Hematopoietic multipotent progenitor cell treated with erythropoietin and hydrocortisone succinate and interleukin-3 and kit ligand, for 8 days (in vitro differentiated cells): ENCODE data around the gene CPNE5.
A peak's percentile ranks its signal among the peaks of the same experiment; 100 is the strongest.
"Not testable (repeated sequence)": the region's sequence is repeated elsewhere in the genome, so short reads cannot be mapped to it uniquely, and the experiment has no call there.

ENCODE experiments used
- DNase-seq: peaks from one replicate; pipeline ENCODE4 v3.0.0-alpha.2; 2015

The CPNE5 gene

DNA sequence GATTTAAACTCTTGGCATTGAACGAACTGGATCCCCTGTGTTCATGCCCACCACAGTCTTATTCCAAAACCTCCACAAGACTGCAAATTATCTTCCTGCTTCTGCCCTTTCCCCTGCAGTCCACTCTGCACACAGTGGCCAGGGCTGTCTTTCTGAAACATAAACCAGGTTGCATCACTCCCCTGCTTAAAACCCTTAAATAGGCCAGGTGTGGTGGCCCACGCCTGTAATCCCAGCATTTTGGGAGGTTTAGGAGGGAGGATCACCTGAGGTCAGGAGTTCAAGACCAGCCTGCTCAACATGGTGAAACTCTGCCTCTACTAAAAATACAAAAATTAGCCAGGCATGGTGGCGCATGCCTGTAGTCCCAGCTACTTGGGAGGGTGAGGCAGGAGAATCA lies 26.2 kb downstream of the CPNE5 start:
- DNase-seq: not testable (repeated sequence)

DNA sequence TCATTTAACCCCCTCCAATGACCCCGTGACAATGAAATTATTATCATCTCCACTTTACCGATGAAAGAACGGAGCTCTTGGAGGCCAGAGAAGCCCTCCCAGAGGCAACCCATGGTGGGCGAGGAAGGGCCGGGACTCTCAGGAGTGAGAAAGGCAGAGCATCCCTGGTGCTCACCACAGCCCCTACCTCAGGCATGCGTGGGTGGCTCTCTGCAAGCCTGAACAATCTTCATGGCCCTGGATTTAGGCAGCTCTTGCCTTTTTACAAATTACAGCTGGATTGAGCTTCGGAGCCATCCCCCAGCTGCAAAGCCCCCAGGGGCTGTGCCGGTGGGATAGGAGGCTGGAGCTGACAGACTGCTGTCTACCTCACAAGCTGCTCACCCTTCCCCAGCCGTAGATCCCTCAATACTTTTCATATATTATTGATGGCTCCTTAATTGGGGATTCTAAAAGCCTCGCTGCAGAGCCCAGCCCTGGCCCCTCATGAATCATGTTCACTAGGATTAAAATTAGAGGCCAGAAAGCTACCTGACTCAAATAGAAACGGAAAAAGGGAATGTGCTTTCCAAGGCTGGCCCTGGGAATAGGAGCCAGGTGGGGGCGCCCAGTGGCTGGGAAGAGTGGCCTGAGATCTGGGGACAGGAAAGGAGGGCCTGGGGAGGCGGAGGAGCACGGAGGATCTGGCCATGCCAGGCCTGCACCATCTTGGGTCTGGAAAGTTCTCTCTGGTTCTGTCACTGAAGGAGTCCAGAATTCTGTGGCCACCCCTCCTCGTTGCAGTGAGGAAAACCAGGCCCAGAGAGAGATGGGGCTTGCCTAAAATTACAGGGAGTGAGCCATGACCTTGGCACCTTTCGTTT lies 29.1 kb downstream of the CPNE5 start:
- DNase-seq: no peak

DNA sequence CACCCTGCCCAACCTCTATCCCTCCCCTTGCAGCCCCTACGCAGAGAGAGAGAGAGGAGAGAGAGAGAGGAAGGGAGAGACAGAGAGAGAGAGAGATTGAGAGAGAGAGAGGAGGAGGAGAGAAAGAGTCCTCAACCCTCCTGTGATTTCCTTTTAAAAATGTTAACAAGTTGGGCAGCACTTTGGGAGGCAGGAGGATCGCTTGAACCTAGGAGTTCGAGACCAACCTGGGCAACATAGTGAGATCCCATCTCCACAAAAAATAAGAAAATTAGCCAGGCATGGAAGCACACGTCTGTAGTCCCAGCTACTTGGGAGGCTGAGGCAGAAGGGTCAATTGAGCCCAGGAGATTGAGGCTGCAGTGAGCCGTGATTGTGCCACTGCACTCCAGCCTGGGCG lies 30.1 kb downstream of the CPNE5 start:
- DNase-seq: no peak

DNA sequence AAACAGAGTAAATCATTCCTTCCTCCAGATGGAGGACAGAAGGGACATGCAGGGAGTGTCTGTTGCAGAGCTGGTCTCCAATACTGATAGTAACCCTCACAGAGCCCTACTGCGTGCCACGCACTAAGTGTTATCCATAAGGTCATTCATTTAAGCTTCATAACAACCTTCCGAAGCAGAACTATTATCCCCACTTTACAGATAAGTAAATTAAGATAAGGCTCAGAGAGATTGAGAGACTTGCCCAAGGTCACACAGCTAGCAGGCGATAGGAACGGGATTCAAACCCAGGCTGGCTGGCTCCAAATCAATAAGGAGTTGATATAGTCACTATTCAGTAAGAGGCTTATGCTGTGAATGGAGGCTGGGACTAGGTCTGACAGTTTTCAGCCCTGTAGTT lies 30.6 kb downstream of the CPNE5 start:
- no peak for DNase-seq

DNA sequence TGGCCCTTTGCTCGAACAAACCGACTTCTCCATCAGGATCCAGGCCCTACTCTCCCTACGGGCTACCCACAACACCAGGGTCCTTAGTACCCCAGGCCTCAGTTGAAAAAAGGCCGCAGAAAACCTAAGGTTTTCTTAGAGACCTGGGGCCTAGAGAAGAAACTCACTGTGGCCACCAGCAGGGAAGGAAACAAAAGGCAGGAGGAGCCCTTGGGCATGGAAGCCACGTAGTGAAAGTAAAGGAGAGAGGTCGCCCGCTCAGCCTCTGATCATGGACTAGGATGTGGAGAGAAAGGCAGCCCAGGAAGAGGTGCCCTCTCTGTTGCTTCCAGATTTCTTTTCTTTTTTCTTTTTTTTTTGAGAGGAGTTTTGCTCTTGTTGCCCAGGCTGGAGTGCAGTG lies 31.5 kb downstream of the CPNE5 start:
- no peak for DNase-seq

DNA sequence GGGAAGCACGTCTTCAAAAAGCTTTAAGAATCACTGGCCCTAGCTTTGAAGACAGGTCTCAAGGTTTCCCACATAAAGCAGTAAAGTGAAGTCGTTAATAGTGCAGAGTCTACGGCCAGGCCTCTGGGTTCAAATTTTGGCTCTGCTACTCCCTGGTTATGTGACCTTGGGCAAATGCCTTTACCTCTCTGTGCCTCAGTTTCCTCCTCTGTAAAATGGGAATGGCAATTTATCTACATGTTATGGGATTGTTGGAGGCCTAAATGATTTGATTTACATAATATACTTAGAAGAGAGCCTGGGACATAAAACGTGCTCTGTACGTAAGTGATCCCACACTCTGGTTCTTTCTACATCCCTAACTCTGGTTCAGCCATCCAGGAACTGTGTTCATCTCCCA lies 32.1 kb downstream of the CPNE5 start:
- no peak for DNase-seq

DNA sequence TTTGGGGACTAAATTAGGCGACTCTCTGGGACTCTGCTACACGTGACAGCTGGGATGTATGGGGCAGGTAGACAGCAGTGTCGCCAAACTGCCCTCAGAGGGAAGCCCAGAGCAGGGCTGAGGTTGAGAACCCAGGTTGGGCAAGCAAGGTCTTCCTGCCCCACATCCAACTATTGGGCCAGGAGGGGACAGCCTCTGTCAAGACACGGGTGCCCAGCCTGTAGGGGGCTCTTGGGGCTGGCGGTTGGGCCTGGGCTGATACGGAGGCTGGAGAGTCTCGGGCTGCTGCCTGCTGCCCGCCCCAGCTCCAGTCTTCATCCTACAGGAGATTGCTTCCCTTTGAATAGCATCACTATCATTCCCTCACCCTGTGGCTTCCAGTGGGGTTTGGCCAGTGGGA lies 33.3 kb downstream of the CPNE5 start:
- DNase-seq: no peak

DNA sequence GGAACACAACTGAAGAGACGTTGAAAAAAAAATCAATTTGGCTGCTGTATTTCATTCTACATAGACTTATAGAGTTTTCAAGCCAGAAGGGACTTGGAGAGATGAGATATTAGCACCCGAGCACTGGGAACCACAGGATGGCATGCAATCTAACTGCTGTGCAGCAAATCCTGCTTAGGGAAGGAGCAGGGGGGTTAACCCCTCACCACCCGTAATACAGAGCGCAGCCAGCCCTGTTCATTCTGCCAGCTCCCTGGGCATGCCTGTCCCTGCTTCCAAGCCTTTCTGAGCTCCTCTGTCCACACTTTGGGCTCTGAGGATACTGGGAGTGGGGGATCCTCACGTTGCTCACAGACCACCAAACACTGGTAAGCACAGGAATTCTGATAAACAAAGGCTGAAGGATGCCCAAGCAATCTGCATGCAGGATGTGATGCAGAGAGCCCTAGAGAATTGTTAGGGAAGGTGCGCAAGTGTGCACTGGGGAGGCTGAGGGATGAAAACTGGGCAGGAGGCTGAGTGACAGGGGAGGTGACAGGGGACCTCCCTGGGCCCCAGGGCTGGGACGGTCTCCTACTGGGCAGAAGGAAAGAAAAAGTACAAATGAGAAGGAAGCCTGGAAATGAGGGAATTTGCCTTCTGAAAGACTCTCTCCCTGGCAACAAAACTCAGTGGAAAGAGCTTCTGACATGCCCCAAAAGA lies 34.0 kb downstream of the CPNE5 start:
- DNase-seq: no peak

DNA sequence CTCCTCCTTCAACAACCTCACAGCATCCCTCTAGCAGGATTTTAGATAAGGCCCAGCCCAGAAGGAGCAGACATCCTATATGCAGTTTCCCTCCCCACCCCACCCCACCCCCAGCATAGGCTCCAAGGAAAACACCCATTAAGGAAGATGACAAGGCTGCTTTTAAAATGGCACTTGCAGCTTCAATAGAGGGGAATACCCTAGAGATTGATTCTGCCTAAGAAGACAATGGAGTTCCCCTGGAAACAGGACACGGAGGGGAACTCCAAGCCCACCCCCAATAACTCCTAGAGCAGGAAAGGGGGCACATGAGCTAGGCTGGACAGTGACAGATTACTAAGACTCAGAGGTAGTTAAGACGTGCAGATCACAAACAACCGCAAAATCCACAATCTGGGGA lies 34.7 kb downstream of the CPNE5 start:
- no peak for DNase-seq

DNA sequence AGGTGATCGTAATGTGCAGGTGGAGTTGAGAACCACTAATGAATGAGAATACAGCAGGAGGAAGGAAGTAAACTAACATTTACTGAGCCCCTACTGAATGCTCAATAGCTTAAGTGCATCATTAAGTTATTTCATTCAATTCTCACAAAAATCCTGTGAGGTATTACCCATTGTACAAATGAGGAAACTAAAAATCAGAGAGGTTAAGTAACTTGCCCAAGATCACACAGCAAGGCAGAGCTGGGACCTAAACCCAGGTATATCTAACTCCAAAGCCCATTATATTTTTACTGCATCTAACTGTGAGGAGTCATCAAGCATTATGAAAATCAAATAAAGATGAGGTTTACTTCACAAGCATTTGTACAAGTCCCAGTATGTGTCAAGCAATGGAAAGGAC lies 35.3 kb downstream of the CPNE5 start:
- no peak for DNase-seq

DNA sequence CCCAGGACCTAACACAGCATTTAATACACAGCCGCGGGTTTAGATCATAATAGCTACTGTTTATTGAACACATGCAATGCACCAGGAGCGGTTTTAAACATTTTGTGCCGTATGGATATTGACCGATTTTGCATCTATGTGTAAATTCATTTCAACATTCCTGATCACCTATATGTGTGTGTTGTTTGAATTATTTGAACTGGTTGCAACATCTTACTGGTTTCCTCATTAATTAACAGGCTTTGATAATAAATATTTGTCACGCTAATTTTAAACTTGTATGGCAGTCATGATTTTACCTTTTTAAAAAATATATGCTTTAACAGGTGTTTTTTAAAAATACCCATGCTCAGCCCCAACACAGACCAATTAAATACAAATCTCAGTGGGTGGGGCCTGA lies 35.8 kb downstream of the CPNE5 start:
- no peak for DNase-seq

DNA sequence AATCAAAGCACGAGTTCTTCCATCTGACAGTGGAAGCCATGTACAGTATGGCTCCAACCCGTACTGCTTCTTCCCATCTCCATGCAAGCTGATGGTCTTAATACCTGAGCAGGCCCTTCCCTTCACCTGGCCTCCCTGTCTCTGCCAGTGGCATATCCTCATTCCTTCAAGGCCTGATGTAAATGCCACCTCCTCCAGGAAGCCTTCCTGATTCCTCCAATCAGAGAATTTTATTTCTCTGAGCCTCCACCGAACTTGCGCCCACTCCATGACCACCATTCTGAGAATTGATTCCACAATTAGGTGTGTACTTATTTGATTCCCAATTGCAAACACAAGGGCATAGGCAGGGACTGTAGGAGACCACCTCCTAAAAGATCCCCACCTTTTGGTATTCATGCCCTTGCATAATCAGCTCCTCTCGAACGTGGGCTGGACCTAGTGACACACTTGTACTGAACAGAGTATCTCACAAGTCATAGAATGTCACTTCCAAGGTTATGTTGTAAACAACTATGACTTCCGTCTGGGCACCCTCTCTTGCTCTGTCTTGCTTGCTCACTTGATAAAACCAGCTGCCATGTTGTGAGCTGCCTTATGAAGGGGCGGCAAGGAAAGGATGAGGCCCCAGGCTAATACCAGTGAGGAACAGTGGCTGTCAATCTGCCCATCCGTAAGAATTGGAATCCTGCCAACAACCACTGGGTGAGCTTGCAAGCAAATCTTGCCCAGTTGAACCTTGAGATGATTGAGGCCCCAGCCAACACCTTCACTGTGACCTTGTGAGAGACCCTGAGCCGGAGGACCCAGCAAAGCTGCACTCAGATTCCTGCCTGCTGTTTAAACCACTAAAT lies 38.8 kb downstream of the CPNE5 start:
- DNase-seq: peak; percentile 34

DNA sequence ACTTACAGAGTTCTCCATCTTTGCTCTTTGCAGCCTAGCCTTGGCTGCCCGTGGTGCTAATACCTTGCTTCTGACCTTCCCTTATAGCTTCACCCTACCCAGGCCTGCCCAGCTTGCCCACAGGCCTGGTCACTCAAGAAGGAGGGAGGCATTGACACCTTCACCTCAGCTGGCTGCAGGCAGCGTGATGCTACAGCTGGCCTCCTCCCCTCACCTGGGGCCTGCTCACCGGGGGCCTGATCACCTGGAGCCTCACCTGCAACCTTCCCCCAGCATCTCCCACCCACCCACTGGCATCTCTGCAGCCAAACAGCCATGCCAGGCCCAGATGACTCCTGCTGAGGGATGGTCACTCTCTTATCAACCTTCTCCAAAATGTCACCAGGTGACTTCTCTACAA lies 40.4 kb downstream of the CPNE5 start:
- DNase-seq: no peak

DNA sequence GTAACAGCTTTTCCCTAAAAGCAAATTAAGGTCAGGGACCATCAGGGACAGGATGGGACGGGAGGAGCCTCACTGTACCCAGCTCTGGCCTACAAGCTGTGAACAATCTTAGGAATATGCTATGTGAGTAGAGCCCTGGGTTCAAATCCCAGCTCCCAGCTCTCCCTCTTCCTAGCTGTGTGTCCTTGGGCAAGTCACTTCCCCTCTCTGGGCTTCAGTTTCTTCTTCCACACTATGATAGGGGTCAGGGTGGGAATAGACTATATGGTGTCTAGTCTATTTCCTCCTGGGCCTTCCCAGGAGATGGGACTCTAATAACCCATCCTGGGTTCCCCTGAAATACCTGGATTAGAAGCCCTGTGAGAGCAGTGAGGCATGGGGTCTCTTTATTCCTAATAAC lies 41.6 kb downstream of the CPNE5 start:
- no peak for DNase-seq

DNA sequence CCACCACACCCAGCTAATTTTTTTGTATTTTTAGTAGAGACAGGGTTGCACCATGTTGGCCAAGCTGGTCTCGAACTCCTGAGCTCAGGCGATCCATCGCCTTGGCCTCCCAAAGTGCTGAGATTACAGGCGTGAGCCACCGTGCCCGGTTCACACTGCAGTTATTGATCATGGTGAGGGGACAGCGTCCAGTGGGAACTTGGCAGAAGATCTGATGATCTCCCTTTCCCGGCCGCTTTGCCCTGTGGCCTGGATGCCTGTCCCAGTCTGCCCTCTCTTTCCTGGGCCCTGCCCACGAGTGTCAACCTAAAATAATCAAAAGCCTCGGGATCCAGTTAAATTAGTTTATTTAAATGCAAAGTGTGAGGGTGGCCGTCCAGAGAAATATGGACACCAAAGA lies 42.2 kb downstream of the CPNE5 start:
- no peak for DNase-seq

DNA sequence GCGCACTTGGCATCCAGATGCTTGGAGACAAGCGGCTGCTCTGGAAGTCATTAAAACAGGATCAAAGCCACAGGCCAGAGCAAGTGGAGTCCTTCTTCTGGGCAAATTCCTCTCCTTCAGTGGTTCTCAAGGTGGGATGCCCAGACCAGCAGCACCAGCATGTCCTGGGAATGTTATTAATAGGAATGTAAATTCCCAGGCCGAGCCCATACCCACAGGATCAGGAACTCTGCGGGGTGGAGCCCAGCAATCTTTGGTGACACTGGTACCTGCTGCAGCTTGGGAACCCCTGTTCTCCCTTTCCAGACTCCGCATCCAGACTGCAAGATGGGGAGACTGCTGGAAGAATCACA lies 44.6 kb downstream of the CPNE5 start:
- no peak for DNase-seq

DNA sequence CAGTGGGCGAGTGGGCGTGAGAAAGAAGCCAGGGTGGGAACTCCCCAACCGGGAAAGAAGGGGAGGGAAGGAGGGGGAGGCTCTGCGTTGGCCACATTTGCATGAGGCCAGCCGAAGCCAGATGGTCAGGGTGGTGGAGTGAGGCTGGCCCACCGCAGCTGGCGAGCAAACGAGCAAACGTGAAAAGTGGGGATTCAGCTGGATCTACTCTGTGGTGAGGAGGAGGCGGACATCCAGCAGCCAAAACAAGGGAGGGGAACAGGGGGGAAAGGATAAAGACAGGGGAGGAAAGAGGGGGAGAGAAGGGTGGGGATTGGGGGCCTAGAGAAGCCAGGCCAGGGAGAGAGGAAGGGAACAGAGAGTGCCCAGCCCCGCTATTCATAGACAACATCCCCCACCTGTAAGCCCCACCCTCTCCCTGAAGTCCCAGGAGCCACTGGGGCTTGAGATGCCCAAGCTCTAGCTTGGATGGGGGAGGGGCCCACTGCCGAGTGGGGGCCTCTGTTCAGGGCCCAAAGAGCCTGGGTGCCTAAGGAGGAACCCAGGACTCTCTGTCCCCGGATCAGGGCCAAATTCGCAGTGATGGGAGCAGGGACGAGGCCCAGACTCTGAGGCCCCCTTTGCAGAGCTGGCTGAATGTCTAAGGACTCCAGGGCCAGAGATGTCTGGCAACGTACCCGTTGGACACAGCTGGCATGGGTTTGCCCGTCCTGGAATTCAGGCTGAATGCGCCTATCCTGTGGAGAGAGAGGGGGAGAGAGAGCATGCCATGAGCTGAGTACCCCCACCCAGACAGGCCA lies 45.1 kb downstream of the CPNE5 start:
- no peak for DNase-seq

DNA sequence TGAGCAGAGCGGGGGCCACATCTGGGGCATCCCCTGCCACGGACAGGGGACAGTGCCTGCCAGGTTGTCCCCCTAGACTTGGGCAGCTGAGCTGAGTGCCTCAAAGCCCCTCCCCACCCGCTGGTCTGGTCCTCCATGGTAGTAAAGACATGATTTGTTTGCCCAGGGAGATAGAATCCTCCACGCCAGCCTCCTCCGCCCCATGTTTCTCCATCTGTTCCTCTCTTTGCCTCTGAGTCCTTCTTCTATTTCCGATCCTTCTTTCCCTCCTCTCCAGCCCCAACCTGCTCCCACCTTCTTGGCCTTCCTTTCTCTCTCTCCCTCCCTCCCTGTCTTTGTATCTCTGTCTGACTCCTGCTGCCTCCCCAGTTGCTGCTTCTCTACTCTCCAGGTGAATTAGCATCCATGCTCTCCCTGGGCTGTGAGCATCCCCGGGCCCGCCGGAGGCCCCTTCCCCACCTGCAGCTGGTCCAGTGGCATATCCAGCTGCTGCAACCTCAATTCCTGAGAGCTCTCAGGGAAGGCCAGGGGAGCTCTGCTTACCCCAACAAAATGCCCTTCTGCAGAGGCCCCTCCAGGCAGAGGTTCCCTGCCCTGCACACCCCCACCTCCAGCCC lies 45.8 kb downstream of the CPNE5 start:
- no peak for DNase-seq

DNA sequence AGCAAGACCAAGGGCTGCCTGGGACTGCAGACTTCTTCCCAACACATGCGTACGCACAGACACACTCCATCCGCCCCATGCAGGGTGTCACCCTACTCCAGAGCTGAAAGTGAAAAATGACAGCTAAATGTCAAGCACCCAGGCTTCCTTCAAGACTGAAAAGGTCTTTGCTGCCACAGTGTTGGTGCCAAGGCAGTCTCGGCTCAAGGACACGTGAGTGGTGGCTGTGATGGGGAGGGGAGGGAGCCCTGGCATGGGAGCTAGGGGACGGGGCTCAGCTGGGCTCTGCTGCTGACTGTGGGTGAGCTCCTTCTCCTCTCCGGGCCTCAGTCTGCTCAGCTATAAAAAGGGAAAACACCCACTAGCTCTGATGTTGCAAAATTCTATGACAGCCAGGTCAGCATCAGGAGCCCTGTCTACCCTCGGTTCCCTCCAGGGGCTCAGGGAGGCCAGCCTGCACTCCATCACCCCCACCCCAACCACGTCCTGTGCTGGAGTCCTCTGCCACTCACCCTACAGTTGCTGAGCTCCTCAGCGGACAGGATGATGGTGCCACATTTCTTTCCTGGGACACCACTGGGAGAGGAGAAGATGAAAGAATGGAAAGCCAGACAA lies 47.6 kb downstream of the CPNE5 start:
- DNase-seq: no peak

DNA sequence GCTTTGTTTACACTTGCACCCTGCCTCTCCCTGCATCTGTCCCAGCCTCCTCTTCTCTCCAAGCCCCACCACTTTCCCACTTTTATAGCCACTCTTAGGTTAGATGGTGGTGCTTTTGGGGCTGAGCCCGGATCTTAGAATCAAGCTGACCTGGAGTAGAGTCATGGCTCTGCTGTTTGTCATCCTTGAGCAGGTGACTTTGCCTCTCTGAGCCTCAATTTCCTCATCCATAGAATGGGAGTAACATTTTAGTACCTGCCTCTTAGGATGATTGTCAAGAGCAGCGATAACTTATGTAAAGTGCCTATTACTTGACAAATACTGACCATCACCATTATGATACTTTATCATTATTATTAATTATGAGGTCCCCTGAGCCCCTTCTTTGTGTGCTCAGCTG lies 48.2 kb downstream of the CPNE5 start:
- DNase-seq: no peak

DNA sequence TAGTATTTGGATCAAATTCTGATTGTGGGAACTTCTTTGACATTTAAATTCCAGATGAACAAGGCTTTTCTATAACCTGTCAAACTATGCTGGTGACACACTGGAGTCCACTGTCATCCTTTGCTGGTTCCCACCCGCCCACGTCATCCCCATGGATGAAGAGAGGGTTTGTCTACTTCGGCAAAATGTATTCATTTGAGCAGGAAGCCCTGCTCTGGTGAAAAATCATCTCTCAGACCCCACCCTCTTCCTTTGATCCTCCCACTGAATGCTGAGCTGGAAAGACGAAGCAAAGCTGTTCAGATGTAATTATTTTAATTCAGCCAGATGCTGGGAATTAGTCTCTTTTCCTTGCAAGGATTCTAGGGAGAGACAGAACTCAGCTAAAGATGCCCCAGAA lies 50.5 kb downstream of the CPNE5 start:
- DNase-seq: no peak

DNA sequence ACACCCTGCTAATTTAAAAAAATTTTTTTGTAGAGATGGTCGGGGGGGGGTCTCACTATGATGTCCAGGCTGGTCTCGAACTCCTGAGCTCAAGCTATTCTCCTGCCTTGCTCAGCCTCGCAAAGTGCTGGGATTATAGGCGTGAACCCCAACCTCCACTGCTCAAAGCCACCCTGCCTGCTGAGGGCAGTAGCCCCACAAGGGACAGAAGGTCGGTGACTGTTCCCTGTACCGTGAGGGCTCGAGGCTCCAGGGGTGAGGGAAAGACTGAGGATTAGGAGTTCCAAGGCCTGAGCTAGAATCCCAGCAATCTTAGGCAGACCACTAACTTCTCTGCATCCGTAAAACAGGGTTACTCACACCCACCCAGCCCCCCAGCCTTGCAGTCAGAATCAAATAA lies 51.1 kb downstream of the CPNE5 start:
- no peak for DNase-seq
